Measurements from ENCODE around the gene PITPNC1.

DNA sequence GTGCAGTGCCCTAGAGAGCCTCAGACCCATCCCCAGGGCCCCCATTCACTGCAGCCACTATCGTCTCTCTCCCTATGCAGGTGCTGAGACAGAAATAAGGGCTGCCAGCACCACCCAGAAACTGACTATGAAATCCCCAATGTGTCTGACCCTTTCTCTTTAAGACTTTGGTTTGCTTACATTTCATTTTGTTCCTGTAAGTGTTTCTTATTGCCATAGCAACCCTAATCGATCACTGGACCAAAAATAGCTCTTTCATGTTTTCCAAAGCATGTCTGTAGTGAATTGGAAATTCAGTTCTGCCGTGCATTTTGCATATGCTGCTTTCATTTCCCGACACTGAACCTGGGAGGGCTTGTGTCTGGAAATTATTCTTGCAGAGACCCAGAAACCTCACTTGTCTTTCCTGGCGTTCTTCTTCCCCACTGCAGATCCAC, 192.0 kb downstream of the PITPNC1 start:
- TF ChIP-seq KDM1A (CRISPR knock-in tag; IDR thresholded peaks at IDR 0.05): no peak
- no peak for TF ChIP-seq DNMT1 (CRISPR knock-in tag; IDR thresholded peaks at IDR 0.05)
- no peak for TF ChIP-seq POLR2A (IDR thresholded peaks at IDR 0.05; ENCODE audit: insufficient read depth in 1 of 2, low read depth in 2 of 2, low read length in 2 of 2)
- TF ChIP-seq, protein P1, sequence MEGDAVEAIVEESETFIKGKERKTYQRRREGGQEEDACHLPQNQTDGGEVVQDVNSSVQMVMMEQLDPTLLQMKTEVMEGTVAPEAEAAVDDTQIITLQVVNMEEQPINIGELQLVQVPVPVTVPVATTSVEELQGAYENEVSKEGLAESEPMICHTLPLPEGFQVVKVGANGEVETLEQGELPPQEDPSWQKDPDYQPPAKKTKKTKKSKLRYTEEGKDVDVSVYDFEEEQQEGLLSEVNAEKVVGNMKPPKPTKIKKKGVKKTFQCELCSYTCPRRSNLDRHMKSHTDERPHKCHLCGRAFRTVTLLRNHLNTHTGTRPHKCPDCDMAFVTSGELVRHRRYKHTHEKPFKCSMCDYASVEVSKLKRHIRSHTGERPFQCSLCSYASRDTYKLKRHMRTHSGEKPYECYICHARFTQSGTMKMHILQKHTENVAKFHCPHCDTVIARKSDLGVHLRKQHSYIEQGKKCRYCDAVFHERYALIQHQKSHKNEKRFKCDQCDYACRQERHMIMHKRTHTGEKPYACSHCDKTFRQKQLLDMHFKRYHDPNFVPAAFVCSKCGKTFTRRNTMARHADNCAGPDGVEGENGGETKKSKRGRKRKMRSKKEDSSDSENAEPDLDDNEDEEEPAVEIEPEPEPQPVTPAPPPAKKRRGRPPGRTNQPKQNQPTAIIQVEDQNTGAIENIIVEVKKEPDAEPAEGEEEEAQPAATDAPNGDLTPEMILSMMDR (CRISPR knock-in tag; IDR thresholded peaks at IDR 0.05): no peak
- no peak for TF ChIP-seq ADNP (CRISPR knock-in tag; IDR thresholded peaks at IDR 0.05)
- no peak for TF ChIP-seq ZNF44 (CRISPR knock-in tag; IDR thresholded peaks at IDR 0.05)
- TF ChIP-seq MTA3 (CRISPR knock-in tag; IDR thresholded peaks at IDR 0.05): no peak
- no peak for TF ChIP-seq JUNB (CRISPR knock-in tag; IDR thresholded peaks at IDR 0.05; ENCODE audit: borderline replicate concordance)
- no peak for TF ChIP-seq PBX3 (CRISPR knock-in tag; IDR thresholded peaks at IDR 0.05; ENCODE audit: borderline replicate concordance)
- TF ChIP-seq ZNF766 (CRISPR knock-in tag; IDR thresholded peaks at IDR 0.05; ENCODE audit: borderline replicate concordance): no peak
